Osteocyte (in vitro differentiated cells): ENCODE data around the gene IGF2BP1. TPM values are rescaled to one million over a fixed set of nuclear protein-coding genes. Genes with fewer than 3 reads are reported as not detected.
"Not testable (repeated sequence)": the region's sequence is repeated elsewhere in the genome, so short reads cannot be mapped to it uniquely, and the experiment has no call there.

Source experiments
- DNase-seq: peaks from one replicate; pipeline ENCODE4 v3.0.0; 2021; ENCODE audit warnings: mixed read lengths; ENCODE audit not compliant: unreplicated experiment; ENCODE audit errors: extremely low spot score
- H3K27ac Mint-ChIP-seq: one replicate; pipeline ENCODE4 v1.8.0; 2021; ENCODE audit warnings: mild to moderate bottlenecking, mixed read lengths; ENCODE audit not compliant: unreplicated experiment
- H3K27me3 Mint-ChIP-seq: one replicate; pipeline ENCODE4 v1.8.0; 2021; ENCODE audit warnings: mixed read lengths; ENCODE audit not compliant: unreplicated experiment
- H3K36me3 Mint-ChIP-seq: one replicate; pipeline ENCODE4 v1.8.0; 2021; ENCODE audit warnings: mixed read lengths; ENCODE audit not compliant: unreplicated experiment
- H3K4me1 Mint-ChIP-seq: one replicate; pipeline ENCODE4 v1.8.0; 2021; ENCODE audit warnings: mixed read lengths; ENCODE audit not compliant: unreplicated experiment
- H3K4me3 Mint-ChIP-seq: one replicate; pipeline ENCODE4 v1.8.0; 2021; ENCODE audit warnings: mild to moderate bottlenecking, moderate library complexity, mixed read lengths; ENCODE audit not compliant: unreplicated experiment
- H3K9me3 Mint-ChIP-seq: one replicate; pipeline ENCODE4 v1.8.0; 2021; ENCODE audit warnings: mixed read lengths; ENCODE audit not compliant: unreplicated experiment
- CTCF ChIP-seq: fragments of 200-600 bp; sonication (generic); IDR thresholded peaks from 2 replicates; pipeline ENCODE4 v1.5.0; 2021; ENCODE audit warnings: antibody characterized with exemption, mild to moderate bottlenecking, moderate library complexity
- total RNA-seq: library from RNA; stranded (reverse); gene quantifications from 2 replicates; pipeline ENCODE4 v1.2.1, GENCODE V29; 2021

IGF2BP1 gene
- total RNA-seq, 1 donor from 2014 or later, result 47.6 TPM

GRCh38 chr17:49038138-49038537 lies 41.0 kb downstream of the IGF2BP1 start:
- peaks cover 30% of the 10 kb centered on the region for H3K36me3 Mint-ChIP-seq
- no peak for TF ChIP-seq CTCF
- H3K4me3 Mint-ChIP-seq, result no peak overlapping the region
- H3K27ac Mint-ChIP-seq, result no peak overlapping the region
- DNase-seq, result no peak
- H3K27me3 Mint-ChIP-seq, result no peaks in the 10 kb centered on the region
- H3K4me1 Mint-ChIP-seq, result no peaks in the 10 kb centered on the region
- H3K9me3 Mint-ChIP-seq, result no peaks in the 10 kb centered on the region

- TF ChIP-seq CTCF, result no peak
- Mint-ChIP-seq H3K27ac (no peak overlapping the region), H3K9me3 (no peaks in the 10 kb centered on the region), H3K4me3 (no peak overlapping the region), H3K4me1 (no peaks in the 10 kb centered on the region), H3K36me3 (peaks cover 32% of the 10 kb centered on the region), H3K27me3 (no peaks in the 10 kb centered on the region)
- DNase-seq, result no peak
These were observed 41.4 kb downstream of the IGF2BP1 start for GRCh38 chr17:49038544-49038943.

- not testable (repeated sequence) for H3K4me3 Mint-ChIP-seq, H3K27ac Mint-ChIP-seq, H3K4me1 Mint-ChIP-seq, H3K9me3 Mint-ChIP-seq, DNase-seq, H3K27me3 Mint-ChIP-seq
- H3K36me3 Mint-ChIP-seq, result peaks cover 39% of the 10 kb centered on the region
These were observed 42.3 kb downstream of the IGF2BP1 start for GRCh38 chr17:49039518-49039917.

- H3K27ac Mint-ChIP-seq, result no peak overlapping the region
These were observed 44.3 kb downstream of the IGF2BP1 start for GRCh38 chr17:49041527-49041926.

GRCh38 chr17:49045376-49045775 lies 48.2 kb downstream of the IGF2BP1 start:
- Mint-ChIP-seq H3K9me3 (no peaks in the 10 kb centered on the region), H3K27ac (no peak overlapping the region), H3K4me1 (no peaks in the 10 kb centered on the region), H3K36me3 (peaks cover 61% of the 10 kb centered on the region), H3K27me3 (no peaks in the 10 kb centered on the region), H3K4me3 (no peak overlapping the region)
- no peak for TF ChIP-seq CTCF
- DNase-seq, result no peak

More at GRCh38 chr17:49041527-49041926, 44.3 kb downstream of the IGF2BP1 start:
- no peaks in the 10 kb centered on the region for H3K4me1 Mint-ChIP-seq
- no peak overlapping the region for H3K4me3 Mint-ChIP-seq
- no peak for TF ChIP-seq CTCF
- DNase-seq, result no peak
- peaks cover 42% of the 10 kb centered on the region for H3K36me3 Mint-ChIP-seq
- no peaks in the 10 kb centered on the region for H3K9me3 Mint-ChIP-seq
- H3K27me3 Mint-ChIP-seq, result no peaks in the 10 kb centered on the region

GRCh38 chr17:49046912-49047311 lies 49.7 kb downstream of the IGF2BP1 start:
- DNase-seq, result no peak
- Mint-ChIP-seq H3K4me3 (no peak overlapping the region), H3K36me3 (peaks cover 61% of the 10 kb centered on the region), H3K9me3 (no peaks in the 10 kb centered on the region), H3K27me3 (no peaks in the 10 kb centered on the region), H3K27ac (no peak overlapping the region), H3K4me1 (no peaks in the 10 kb centered on the region)
- no peak for TF ChIP-seq CTCF
